ENCODE measurements around the gene TAMALIN.
"Not testable (repeated sequence)": the region's sequence is repeated elsewhere in the genome, so short reads cannot be mapped to it uniquely, and the experiment has no call there.

Gene TAMALIN

GRCh38 chr12:52006726-52007157 is at the start of gene TAMALIN:
TAMALIN (plus strand) TSS chr12:52006946; CDS start chr12:52007020, 74 bp downstream.
- peak; percentile 79 for DNase-seq (ENCODE audit: low spot score)

GRCh38 chr12:51958542-51958941 is 48.2 kb upstream of the TAMALIN start:
- no peak for DNase-seq (ENCODE audit: low spot score)

- no peak for DNase-seq (ENCODE audit: low spot score)
Measured at GRCh38 chr12:51959211-51959610, 47.5 kb upstream of the TAMALIN start.

- no peak for DNase-seq (ENCODE audit: low spot score)
Measured at GRCh38 chr12:51959921-51960320, 46.8 kb upstream of the TAMALIN start.

GRCh38 chr12:51960488-51960887 is 46.3 kb upstream of the TAMALIN start:
- DNase-seq (ENCODE audit: low spot score) = no peak

- DNase-seq (ENCODE audit: low spot score) = no peak
Measured at GRCh38 chr12:51960890-51961289, 45.9 kb upstream of the TAMALIN start.

GRCh38 chr12:51961834-51962233 is 44.9 kb upstream of the TAMALIN start:
- no peak for DNase-seq (ENCODE audit: low spot score)

- DNase-seq (ENCODE audit: low spot score) = no peak
Measured at GRCh38 chr12:51962737-51963136, 44.0 kb upstream of the TAMALIN start.

- DNase-seq (ENCODE audit: low spot score) = no peak
Measured at GRCh38 chr12:51963477-51963876, 43.3 kb upstream of the TAMALIN start.

- DNase-seq (ENCODE audit: low spot score) = no peak
Measured at GRCh38 chr12:51969643-51970042, 37.1 kb upstream of the TAMALIN start.

- DNase-seq (ENCODE audit: low spot score) = no peak
Measured at GRCh38 chr12:51970904-51971646, 35.7 kb upstream of the TAMALIN start.

- no peak for DNase-seq (ENCODE audit: low spot score)
Measured at GRCh38 chr12:51971679-51972421, 34.9 kb upstream of the TAMALIN start.

GRCh38 chr12:51972422-51972812 is 34.3 kb upstream of the TAMALIN start:
- DNase-seq (ENCODE audit: low spot score) = no peak

- no peak for DNase-seq (ENCODE audit: low spot score)
Measured at GRCh38 chr12:51972849-51973273, 33.9 kb upstream of the TAMALIN start.

- no peak for DNase-seq (ENCODE audit: low spot score)
Measured at GRCh38 chr12:51973560-51973959, 33.2 kb upstream of the TAMALIN start.

GRCh38 chr12:51974646-51975045 is 32.1 kb upstream of the TAMALIN start:
- no peak for DNase-seq (ENCODE audit: low spot score)

GRCh38 chr12:51975196-51975595 is 31.6 kb upstream of the TAMALIN start:
- no peak for DNase-seq (ENCODE audit: low spot score)

- no peak for DNase-seq (ENCODE audit: low spot score)
Measured at GRCh38 chr12:51976376-51977160, 30.2 kb upstream of the TAMALIN start.

- no peak for DNase-seq (ENCODE audit: low spot score)
Measured at GRCh38 chr12:51977320-51977753, 29.4 kb upstream of the TAMALIN start.

- not testable (repeated sequence) for DNase-seq (ENCODE audit: low spot score)
Measured at GRCh38 chr12:51979306-51979705, 27.4 kb upstream of the TAMALIN start.

- peak; percentile 87 for DNase-seq (ENCODE audit: low spot score)
Measured at GRCh38 chr12:51980051-51980808, 26.5 kb upstream of the TAMALIN start.

- no peak for DNase-seq (ENCODE audit: low spot score)
Measured at GRCh38 chr12:51980809-51981127, 26.0 kb upstream of the TAMALIN start.
